ENCODE measurements around the gene ITGA11. TPM values are rescaled to one million over a fixed set of nuclear protein-coding genes. Genes with fewer than 3 reads are reported as not detected.

ITGA11 gene
- total RNA-seq, 3 donors from 2014 or later (not counting 1 experiment from before 2014, with no cell fraction given) = not detected

DNA sequence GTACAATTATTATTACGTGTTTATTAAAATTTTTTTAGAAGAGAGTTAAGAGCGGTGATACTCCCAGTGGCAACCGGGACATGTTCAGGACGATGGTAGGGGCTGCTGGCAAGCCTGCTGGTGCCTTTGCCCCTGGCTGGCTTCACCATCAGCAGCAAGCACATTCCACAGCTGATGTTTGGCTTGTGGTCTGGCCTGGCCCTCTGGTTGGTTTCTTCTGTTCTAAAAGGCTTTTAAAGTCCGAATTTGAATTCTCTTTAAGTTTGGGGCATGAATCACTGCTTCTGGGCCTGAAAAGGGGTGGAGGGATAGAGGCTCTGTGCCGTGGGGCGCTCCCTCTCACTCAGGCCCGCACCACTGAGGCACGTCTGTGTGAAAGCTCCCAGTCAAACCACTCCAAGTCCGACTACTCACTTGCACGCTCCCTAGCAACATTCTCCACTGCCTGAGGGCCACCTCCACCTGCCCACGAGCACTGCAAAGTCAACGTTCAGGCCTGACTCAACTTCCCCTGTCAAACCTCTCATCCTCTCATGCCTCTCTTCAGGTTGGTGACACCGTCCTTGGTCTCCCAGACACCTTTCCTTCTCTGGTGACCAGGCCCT lies 10.1 kb downstream of the ITGA11 start:
- DNase-seq = no peak
- H3K9me3 ChIP-seq (ENCODE audit: control insufficient read depth, insufficient read depth, low read length) = no peaks in the 10 kb centered on the region
- TF ChIP-seq, protein P1, sequence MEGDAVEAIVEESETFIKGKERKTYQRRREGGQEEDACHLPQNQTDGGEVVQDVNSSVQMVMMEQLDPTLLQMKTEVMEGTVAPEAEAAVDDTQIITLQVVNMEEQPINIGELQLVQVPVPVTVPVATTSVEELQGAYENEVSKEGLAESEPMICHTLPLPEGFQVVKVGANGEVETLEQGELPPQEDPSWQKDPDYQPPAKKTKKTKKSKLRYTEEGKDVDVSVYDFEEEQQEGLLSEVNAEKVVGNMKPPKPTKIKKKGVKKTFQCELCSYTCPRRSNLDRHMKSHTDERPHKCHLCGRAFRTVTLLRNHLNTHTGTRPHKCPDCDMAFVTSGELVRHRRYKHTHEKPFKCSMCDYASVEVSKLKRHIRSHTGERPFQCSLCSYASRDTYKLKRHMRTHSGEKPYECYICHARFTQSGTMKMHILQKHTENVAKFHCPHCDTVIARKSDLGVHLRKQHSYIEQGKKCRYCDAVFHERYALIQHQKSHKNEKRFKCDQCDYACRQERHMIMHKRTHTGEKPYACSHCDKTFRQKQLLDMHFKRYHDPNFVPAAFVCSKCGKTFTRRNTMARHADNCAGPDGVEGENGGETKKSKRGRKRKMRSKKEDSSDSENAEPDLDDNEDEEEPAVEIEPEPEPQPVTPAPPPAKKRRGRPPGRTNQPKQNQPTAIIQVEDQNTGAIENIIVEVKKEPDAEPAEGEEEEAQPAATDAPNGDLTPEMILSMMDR (IDR thresholded peaks at IDR 0.05) = no peak
- Mint-ChIP-seq H3K9me3 (no peaks in the 10 kb centered on the region), H3K4me1 (no peaks in the 10 kb centered on the region), H3K4me3 (no peak overlapping the region), H3K36me3 (no peaks in the 10 kb centered on the region), H3K27ac (no peak overlapping the region), H3K27me3 (ENCODE audit: low read depth in 2 of 2) (peaks cover 0 to 7% of the 10 kb centered on the region in 2 donors)
- H3K27ac ChIP-seq (ENCODE audit: low read length) = no peak overlapping the region
- WGBS (ENCODE audit: insufficient coverage) = 90% methylated on average over 14 of the region's 14 CpGs
- intact Hi-C loops (cut with micrococcal nuclease) = no loop called here
- no peak overlapping the region for H3K4me3 ChIP-seq (ENCODE audit: low read length)
- ATAC-seq = no peak
- no peaks in the 10 kb centered on the region for H3K36me3 ChIP-seq (ENCODE audit: control insufficient read depth, insufficient read depth, low read length)
- no peaks in the 10 kb centered on the region for H3K4me1 ChIP-seq (ENCODE audit: control insufficient read depth, insufficient read depth, low read length)
- no peaks in the 10 kb centered on the region for H3K27me3 ChIP-seq (ENCODE audit: control insufficient read depth, insufficient read depth, low read length)

DNA sequence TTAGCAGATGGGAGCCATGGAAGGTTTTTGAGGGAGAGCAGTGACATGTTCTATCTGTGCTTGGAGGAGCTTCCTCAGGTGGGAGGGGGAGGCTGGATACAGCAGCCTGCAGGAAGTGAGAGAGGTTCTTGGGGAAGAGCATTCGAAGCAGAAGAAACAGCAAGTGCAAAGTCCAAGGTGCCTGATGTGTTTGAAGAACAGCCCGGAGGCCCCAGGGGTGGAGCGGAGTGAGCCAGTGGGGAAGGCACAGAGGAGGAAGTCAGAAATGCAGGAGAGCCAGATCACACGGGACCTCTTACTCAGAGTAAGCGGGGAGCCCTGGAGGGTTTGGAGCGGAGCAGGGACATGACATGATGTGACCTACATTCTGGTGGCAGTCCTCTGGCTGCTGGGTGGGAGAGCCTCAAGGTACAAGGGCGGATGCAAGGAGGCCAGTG lies 10.8 kb downstream of the ITGA11 start:
- DNase-seq = no peak
- no peak for ATAC-seq
- Histone ChIP-seq H3K4me1 (ENCODE audit: control insufficient read depth, insufficient read depth, low read length) (no peaks in the 10 kb centered on the region), H3K27ac (ENCODE audit: low read length) (no peak overlapping the region), H3K36me3 (ENCODE audit: control insufficient read depth, insufficient read depth, low read length) (no peaks in the 10 kb centered on the region), H3K27me3 (ENCODE audit: control insufficient read depth, insufficient read depth, low read length) (no peaks in the 10 kb centered on the region), H3K4me3 (ENCODE audit: low read length) (no peak overlapping the region), H3K9me3 (ENCODE audit: control insufficient read depth, insufficient read depth, low read length) (no peaks in the 10 kb centered on the region)
- TF ChIP-seq, protein P1 (IDR thresholded peaks at IDR 0.05) = no peak
- Mint-ChIP-seq H3K36me3 (no peaks in the 10 kb centered on the region), H3K27ac (no peak overlapping the region), H3K27me3 (ENCODE audit: low read depth in 2 of 2) (peaks cover 0 to 7% of the 10 kb centered on the region in 2 donors), H3K9me3 (no peaks in the 10 kb centered on the region), H3K4me1 (no peaks in the 10 kb centered on the region), H3K4me3 (no peak overlapping the region)
- WGBS (ENCODE audit: insufficient coverage) = 66% methylated on average over 7 of the region's 7 CpGs
- intact Hi-C loops (cut with micrococcal nuclease) = no loop called here

DNA sequence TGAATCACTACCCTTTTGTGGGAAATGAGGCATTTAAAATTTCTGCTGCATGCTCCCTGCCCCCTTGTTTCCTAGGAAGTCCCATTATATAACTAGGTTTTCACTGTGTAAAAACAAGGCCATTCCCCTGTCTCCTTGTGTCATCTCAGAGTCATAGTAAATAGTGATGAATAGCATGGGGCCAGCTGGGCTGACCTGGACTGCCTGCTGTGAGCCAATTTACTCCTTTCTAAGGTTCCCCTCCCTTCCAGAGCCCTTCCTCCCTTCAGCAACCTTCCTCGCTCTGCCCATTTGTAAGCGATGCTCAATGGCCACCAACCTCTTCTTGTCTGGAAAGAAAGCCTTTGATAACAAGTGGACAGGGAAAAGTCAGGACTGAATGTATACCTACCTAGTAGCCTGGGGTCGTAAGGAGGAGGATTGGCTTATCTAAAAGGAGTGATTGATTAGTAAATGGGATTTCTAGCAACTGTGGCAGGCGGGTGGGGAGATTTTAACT lies 11.7 kb downstream of the ITGA11 start:
- intact Hi-C loops (cut with micrococcal nuclease) = no loop called here
- ATAC-seq (no peak), DNase-seq (no peak)
- 92% methylated on average over 4 of the region's 4 CpGs for WGBS (ENCODE audit: insufficient coverage)
- H3K27ac Mint-ChIP-seq = no peak overlapping the region
- Histone ChIP-seq H3K9me3 (ENCODE audit: control insufficient read depth, insufficient read depth, low read length) (no peaks in the 10 kb centered on the region), H3K4me3 (ENCODE audit: low read length) (no peak overlapping the region), H3K27me3 (ENCODE audit: control insufficient read depth, insufficient read depth, low read length) (no peaks in the 10 kb centered on the region), H3K36me3 (ENCODE audit: control insufficient read depth, insufficient read depth, low read length) (no peaks in the 10 kb centered on the region), H3K4me1 (ENCODE audit: control insufficient read depth, insufficient read depth, low read length) (no peaks in the 10 kb centered on the region), H3K27ac (ENCODE audit: low read length) (no peak overlapping the region)
- H3K4me3 Mint-ChIP-seq = no peak overlapping the region
- no peaks in the 10 kb centered on the region for H3K4me1 Mint-ChIP-seq
- H3K36me3 Mint-ChIP-seq = no peaks in the 10 kb centered on the region
- peaks cover 0 to 7% of the 10 kb centered on the region in 2 donors for H3K27me3 Mint-ChIP-seq (ENCODE audit: low read depth in 2 of 2)
- TF ChIP-seq, protein P1 (IDR thresholded peaks at IDR 0.05) = no peak
- no peaks in the 10 kb centered on the region for H3K9me3 Mint-ChIP-seq

Data from natural killer cell (primary cell).